DND-41 (cell line): ENCODE results near the gene LTBP1.

Source experiments
- ATAC-seq: fragments of 200-7000 bp; cut with Tn5 transposase; 3 replicates; pipeline ENCODE4 v1.9.1; 2021; ENCODE audit warnings: low read depth; ENCODE audit not compliant: insufficient read depth
- DNase-seq: peaks from one replicate; pipeline ENCODE4 v3.0.0-alpha.2; 2020
- H2AFZ ChIP-seq: 2 replicates; pipeline ENCODE4 v1.6.0; 2012; ENCODE audit warnings: low read depth, low read length
- H3K27ac ChIP-seq: 2 replicates; pipeline ENCODE4 v1.5.1; 2012; ENCODE audit warnings: low read length, inconsistent platforms
- H3K27me3 ChIP-seq: fragments of 200-600 bp; sonication (generic); 2 replicates; pipeline ENCODE4 v1.6.0; 2012; ENCODE audit warnings: low read length, mild to moderate bottlenecking, inconsistent platforms; ENCODE audit not compliant: insufficient read depth, poor library complexity
- H3K36me3 ChIP-seq: 2 replicates; pipeline ENCODE4 v1.5.1; 2012; ENCODE audit warnings: low read length, inconsistent platforms; ENCODE audit not compliant: insufficient read depth
- H3K4me1 ChIP-seq: 2 replicates; pipeline ENCODE4 v1.5.1; 2012; ENCODE audit warnings: mild to moderate bottlenecking, low read length; ENCODE audit not compliant: insufficient read depth
- H3K4me2 ChIP-seq: 2 replicates; pipeline ENCODE4 v1.6.0; 2012; ENCODE audit warnings: mild to moderate bottlenecking, moderate library complexity, low read length, inconsistent platforms; ENCODE audit not compliant: insufficient read depth
- H3K4me3 ChIP-seq, 2 experiments: fragments of 200-600 bp in 1 of 2; shearing (Covaris generic) in 1 of 2; 2 replicates each; pipeline ENCODE4 v1.5.1; 2012 to 2016; ENCODE audit warnings: inconsistent platforms in 2 of 2, low read length in 2 of 2, mild to moderate bottlenecking in 2 of 2, low read depth in 1 of 2, moderate library complexity in 1 of 2
- H3K79me2 ChIP-seq: 2 replicates; pipeline ENCODE4 v1.6.0; 2012; ENCODE audit warnings: low read length, inconsistent platforms; ENCODE audit not compliant: insufficient read depth
- H3K9ac ChIP-seq: 2 replicates; pipeline ENCODE4 v1.6.0; 2012; ENCODE audit warnings: low read depth, mild to moderate bottlenecking, inconsistent platforms, low read length, moderate library complexity
- H3K9me3 ChIP-seq: 2 replicates; pipeline ENCODE4 v1.5.1; 2012; ENCODE audit warnings: low read length, moderate library complexity, mild to moderate bottlenecking, inconsistent platforms; ENCODE audit not compliant: insufficient read depth, severe bottlenecking
- H4K20me1 ChIP-seq: 2 replicates; pipeline ENCODE4 v1.6.0; 2012; ENCODE audit warnings: low read length; ENCODE audit not compliant: insufficient read depth
- EZH2 ChIP-seq: IDR thresholded peaks from 3 replicates; pipeline ENCODE4 v1.6.1; 2012; ENCODE audit warnings: borderline replicate concordance, low read depth, mild to moderate bottlenecking, moderate library complexity, low read length, inconsistent platforms; ENCODE audit not compliant: severe bottlenecking
- TF ChIP-seq, protein P1 (sequence below): IDR thresholded peaks from 2 replicates; pipeline ENCODE4 v1.5.1; 2012; ENCODE audit warnings: borderline replicate concordance, low read length, moderate library complexity, mild to moderate bottlenecking; ENCODE audit not compliant: poor library complexity, severe bottlenecking; ENCODE audit errors: extremely low read depth

LTBP1 gene

DNA sequence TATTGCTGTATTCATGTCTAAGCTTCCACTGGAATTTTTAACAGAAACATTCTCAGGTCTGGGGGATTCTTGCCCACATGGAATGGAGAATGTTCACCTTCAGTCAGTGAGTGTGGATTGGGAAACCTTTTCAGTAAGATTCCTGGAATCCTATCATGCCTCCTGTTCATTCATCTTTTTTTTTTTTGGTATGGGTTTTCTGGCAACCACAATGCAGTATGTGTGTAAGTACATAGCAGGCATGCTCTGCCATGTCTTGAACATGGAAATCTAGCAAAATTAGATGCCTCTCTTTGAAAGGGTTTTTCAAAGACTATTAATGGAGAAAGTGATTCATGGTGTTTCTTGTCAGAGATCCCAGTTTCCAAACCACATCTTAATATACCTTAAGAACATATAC lies 176.5 kb downstream of the LTBP1 start:
- H3K36me3 ChIP-seq: no peaks in the 10 kb centered on the region
- H3K9me3 ChIP-seq: no peaks in the 10 kb centered on the region
- H3K4me1 ChIP-seq: no peaks in the 10 kb centered on the region
- ATAC-seq: no peak
- DNase-seq: no peak
- no peak overlapping the region for H3K27ac ChIP-seq
- no peaks in the 10 kb centered on the region for H3K79me2 ChIP-seq
- H3K9ac ChIP-seq: no peak overlapping the region
- TF ChIP-seq, protein P1, sequence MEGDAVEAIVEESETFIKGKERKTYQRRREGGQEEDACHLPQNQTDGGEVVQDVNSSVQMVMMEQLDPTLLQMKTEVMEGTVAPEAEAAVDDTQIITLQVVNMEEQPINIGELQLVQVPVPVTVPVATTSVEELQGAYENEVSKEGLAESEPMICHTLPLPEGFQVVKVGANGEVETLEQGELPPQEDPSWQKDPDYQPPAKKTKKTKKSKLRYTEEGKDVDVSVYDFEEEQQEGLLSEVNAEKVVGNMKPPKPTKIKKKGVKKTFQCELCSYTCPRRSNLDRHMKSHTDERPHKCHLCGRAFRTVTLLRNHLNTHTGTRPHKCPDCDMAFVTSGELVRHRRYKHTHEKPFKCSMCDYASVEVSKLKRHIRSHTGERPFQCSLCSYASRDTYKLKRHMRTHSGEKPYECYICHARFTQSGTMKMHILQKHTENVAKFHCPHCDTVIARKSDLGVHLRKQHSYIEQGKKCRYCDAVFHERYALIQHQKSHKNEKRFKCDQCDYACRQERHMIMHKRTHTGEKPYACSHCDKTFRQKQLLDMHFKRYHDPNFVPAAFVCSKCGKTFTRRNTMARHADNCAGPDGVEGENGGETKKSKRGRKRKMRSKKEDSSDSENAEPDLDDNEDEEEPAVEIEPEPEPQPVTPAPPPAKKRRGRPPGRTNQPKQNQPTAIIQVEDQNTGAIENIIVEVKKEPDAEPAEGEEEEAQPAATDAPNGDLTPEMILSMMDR: no peak
- no peak for TF ChIP-seq EZH2
- H3K27me3 ChIP-seq: no peaks in the 10 kb centered on the region
- no peak overlapping the region for H2AFZ ChIP-seq
- H3K4me3 ChIP-seq: no peak overlapping the region
- no peaks in the 10 kb centered on the region for H4K20me1 ChIP-seq
- H3K4me2 ChIP-seq: no peak overlapping the region

GRCh38 chr2:33126552-33126951 lies 179.8 kb downstream of the LTBP1 start:
- Histone ChIP-seq H3K9ac (no peak overlapping the region), H3K79me2 (no peaks in the 10 kb centered on the region), H4K20me1 (no peaks in the 10 kb centered on the region), H3K4me3 (no peak overlapping the region), H3K4me2 (no peak overlapping the region), H3K36me3 (no peaks in the 10 kb centered on the region), H2AFZ (no peak overlapping the region), H3K4me1 (no peaks in the 10 kb centered on the region), H3K27me3 (no peaks in the 10 kb centered on the region), H3K27ac (no peak overlapping the region), H3K9me3 (no peaks in the 10 kb centered on the region)
- no peak for ATAC-seq
- TF ChIP-seq, protein P1: no peak
- no peak for TF ChIP-seq EZH2
- DNase-seq: no peak

DNA sequence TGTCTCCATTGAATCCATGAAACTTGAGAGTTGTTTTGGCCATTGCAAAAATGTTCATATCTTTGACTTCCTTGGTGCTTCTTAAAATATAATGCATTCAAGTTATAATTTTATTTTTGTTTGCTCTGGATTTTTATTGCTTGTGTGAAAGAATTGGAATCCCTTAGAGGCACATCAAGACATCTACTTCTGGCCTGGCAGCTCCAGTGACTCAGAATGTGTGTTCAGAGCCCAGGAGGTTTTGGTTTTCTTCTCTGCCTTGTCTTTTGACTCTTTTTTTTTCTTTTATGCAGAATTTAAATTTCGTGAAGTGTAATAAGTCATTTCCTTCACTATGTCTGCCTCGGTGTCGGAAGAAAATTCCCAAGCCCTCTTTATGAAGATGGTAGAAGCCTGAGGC lies 180.2 kb downstream of the LTBP1 start:
- no peaks in the 10 kb centered on the region for H3K27me3 ChIP-seq
- H3K9ac ChIP-seq: no peak overlapping the region
- H3K4me2 ChIP-seq: no peak overlapping the region
- ATAC-seq (no peak), DNase-seq (no peak)
- no peak overlapping the region for H3K4me3 ChIP-seq
- H4K20me1 ChIP-seq: no peaks in the 10 kb centered on the region
- no peaks in the 10 kb centered on the region for H3K9me3 ChIP-seq
- no peaks in the 10 kb centered on the region for H3K36me3 ChIP-seq
- H3K4me1 ChIP-seq: no peaks in the 10 kb centered on the region
- TF ChIP-seq EZH2: no peak
- TF ChIP-seq, protein P1: no peak
- no peaks in the 10 kb centered on the region for H3K79me2 ChIP-seq
- H3K27ac ChIP-seq: no peak overlapping the region
- H2AFZ ChIP-seq: no peak overlapping the region
